ENCODE results near the gene DNAJC7. TPM values are rescaled to one million over a fixed set of nuclear protein-coding genes. Genes with fewer than 3 reads are reported as not detected.

DNAJC7 gene
- total and polyA plus RNA-seq, 9 of the 15 experiments (the other 6 are each of a cell fraction or from before 2014, with no cell fraction given): 85.8 to 262 (median 157) TPM

DNA sequence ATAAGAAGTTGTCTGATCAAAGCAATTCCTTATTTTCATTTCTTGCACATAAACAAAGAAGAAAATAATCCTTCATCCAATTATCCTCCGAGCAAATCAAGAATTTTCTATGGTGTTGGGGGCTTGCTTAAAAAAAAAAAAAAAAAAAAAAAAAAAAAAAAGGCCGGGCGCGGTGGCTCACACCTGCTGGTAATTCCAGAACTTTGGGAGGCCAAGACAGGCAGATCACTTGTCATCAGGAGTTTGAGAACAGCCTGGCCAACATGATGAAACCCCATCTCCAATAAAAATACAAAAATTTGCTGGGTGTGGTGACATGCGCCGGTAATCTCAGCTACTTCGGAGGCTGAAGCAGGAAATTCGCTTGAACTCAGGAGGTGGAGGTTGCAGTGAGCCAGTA lies 31.3 kb downstream of the DNAJC7 start (continued):
- TF ChIP-seq, protein P1, sequence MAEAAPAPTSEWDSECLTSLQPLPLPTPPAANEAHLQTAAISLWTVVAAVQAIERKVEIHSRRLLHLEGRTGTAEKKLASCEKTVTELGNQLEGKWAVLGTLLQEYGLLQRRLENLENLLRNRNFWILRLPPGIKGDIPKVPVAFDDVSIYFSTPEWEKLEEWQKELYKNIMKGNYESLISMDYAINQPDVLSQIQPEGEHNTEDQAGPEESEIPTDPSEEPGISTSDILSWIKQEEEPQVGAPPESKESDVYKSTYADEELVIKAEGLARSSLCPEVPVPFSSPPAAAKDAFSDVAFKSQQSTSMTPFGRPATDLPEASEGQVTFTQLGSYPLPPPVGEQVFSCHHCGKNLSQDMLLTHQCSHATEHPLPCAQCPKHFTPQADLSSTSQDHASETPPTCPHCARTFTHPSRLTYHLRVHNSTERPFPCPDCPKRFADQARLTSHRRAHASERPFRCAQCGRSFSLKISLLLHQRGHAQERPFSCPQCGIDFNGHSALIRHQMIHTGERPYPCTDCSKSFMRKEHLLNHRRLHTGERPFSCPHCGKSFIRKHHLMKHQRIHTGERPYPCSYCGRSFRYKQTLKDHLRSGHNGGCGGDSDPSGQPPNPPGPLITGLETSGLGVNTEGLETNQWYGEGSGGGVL (CRISPR knock-in tag; IDR thresholded peaks at IDR 0.05): no peak
- no peak for TF ChIP-seq SFPQ (IDR thresholded peaks at IDR 0.05; ENCODE audit: low read depth, low read length)

GRCh38 chr17:41984454-41984853 lies 32.8 kb downstream of the DNAJC7 start:
- no peak overlapping the region for H3K4me2 ChIP-seq (ENCODE audit: insufficient read depth, low read length)
- no peak overlapping the region for H3K27ac ChIP-seq (ENCODE audit: extremely low read depth, low read depth, low read length)
- ChIA-PET CTCF (ENCODE audit: low intra/inter-chr PET ratio) (no interaction called here), POLR2A (interaction anchor here (0.7 to 1.4 kb wide), 5 partner anchors 9 to 36 kb away, joined by 3 read pairs; partner anchors contain the start of gene NKIRAS2)
- 96% methylated on average over 8 of the region's 8 CpGs for WGBS (ENCODE audit: insufficient coverage, low coverage, missing lambda C conversion rate)
- DNase-seq (ENCODE audit: extremely low read depth in 1 of 4, low spot score in 3 of 4): no peak
- FAIRE-seq: no peak
- no peaks in the 10 kb centered on the region for H3K4me1 ChIP-seq (replicated peaks in 1 of 2; ENCODE audit: control insufficient read depth in 2 of 2, insufficient read depth in 2 of 2, low read length in 2 of 2)
- no peak overlapping the region for H2AFZ ChIP-seq (ENCODE audit: low read depth, low read length)
- no peaks in the 10 kb centered on the region for H3K9me3 ChIP-seq (replicated peaks; ENCODE audit: control insufficient read depth, insufficient read depth, low read depth, low read length)
- intact Hi-C loops (cut with micrococcal nuclease) (no loop called here), in situ Hi-C loops (cut with MboI) (no loop called here)
- H3K27me3 ChIP-seq (ENCODE audit: control insufficient read depth in 2 of 2, insufficient read depth in 2 of 2, low read length in 2 of 2): no peaks in the 10 kb centered on the region
- H4K20me1 ChIP-seq (replicated peaks; ENCODE audit: control insufficient read depth, insufficient read depth, low read length): no peaks in the 10 kb centered on the region
- H3K79me2 ChIP-seq (ENCODE audit: control insufficient read depth, insufficient read depth, low read length): no peaks in the 10 kb centered on the region
- ATAC-seq: no peak
- TF ChIP-seq CCNT2 (IDR thresholded peaks at IDR 0.05; ENCODE audit: borderline replicate concordance, extremely low read depth, insufficient read length, low read depth, low read length): no peak
- H3K9ac ChIP-seq (ENCODE audit: insufficient read depth in 1 of 2, low read depth in 2 of 2, low read length in 2 of 2): no peak overlapping the region
- peaks cover 92% of the 10 kb centered on the region for H3K36me3 ChIP-seq (ENCODE audit: control insufficient read depth, insufficient read depth, low read length)
- H3K9me1 ChIP-seq (ENCODE audit: control insufficient read depth, insufficient read depth, low read length): no peaks in the 10 kb centered on the region
- no TSS peak for BruUV-seq (replicated peaks)
- H3K4me3 ChIP-seq: no peak overlapping the region
